Endothelial cell of coronary artery (primary cell): ENCODE results near the gene TTC27. TPM values are rescaled to one million over a fixed set of nuclear protein-coding genes. Genes with fewer than 3 reads are reported as not detected.

Experiments
- total RNA-seq: library from RNA; depleted of rRNA; stranded (reverse); fragments of >200 nt; gene quantifications from 2 replicates; pipeline ENCODE4 v1.2.3, GENCODE V29; 2014

Gene TTC27
- total RNA-seq = 19.3 and 22.5 TPM in 2 replicates

GRCh38 chr2:32627814-32628579, at the start of gene TTC27:
TSS of gene TTC27 (plus strand) at chr2:32628050. CDS start at chr2:32628293, 243 bp downstream.

